ENCODE data around the gene SHB. TPM values are rescaled to one million over a fixed set of nuclear protein-coding genes. Genes with fewer than 3 reads are reported as not detected.

The SHB gene
- 20.8 and 49.4 TPM in 2 replicates for total RNA-seq

GRCh38 chr9:38068701-38069628 is at the start of gene SHB:
TSS of gene SHB (minus strand) at chr9:38069227. CDS start at chr9:38068645, 582 bp downstream.

DNA sequence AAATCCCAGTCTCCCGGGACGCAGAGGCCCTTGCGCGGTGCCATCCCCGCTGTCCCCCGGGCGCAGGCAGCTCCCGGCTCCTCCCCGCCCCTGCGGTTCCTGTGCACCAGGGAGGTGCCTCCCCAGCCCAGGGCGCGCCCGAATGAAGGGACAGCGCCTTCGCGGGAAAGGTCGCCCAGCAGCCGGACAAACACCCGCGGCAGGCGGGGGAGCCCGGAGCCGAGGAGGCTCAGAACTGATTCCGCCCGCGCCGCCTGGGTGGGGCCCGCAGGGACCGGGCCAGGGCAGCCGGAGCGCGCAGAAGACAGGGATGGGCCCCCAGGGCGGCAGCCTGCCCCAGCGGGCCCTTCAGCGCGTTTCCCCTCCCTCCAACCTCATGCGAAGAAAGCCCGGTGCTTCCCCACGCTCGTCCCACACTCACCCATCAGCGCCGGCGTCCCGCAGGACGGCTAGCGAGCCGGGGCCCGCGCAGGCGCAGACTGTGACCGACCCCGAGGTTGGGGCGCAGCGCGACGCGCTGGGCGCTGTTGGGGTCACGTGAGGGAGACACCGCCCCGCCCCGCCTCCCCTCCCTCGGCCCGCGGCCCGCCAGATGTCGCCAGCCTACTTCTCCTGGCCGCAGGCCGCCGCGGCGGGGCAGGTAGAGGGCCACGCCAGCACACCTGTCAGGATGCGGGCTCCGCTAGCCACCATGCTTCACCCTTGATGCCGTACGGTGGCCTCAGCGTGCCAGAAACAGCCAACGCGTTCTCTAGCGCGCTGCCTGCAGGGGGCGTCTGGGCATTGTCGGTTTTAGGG is 165.2 kb downstream of the SHB start, which contains the start of gene SLC25A51:
Gene SLC25A51, minus strand, starts transcription at position 481 of the 798 bp plus-strand sequence. CDS start 15,577 bp downstream, outside the sequence.

Small RNA genes within 50 kb of the gene (small RNA-seq; reads per million reads assigned to genes)
- not detected for gene RNU7-124P (ENCODE audit: low replicate concordance)

Other genes with a start within 250 kb of the SHB start
- gene SLC25A51, start 165.1 kb downstream of the SHB start, total RNA-seq: 47.3 and 74.3 TPM in 2 replicates

All from placental pericyte (primary cell).